SH-SY5Y (cell line): ENCODE data around the gene EIF4G3.

Source experiments
- GATA2 ChIP-seq: IDR thresholded peaks from 2 replicates; pipeline ENCODE4 v1.6.1; 2011; ENCODE audit warnings: mild to moderate bottlenecking, low read depth, low read length
- GATA3 ChIP-seq: IDR thresholded peaks from 2 replicates; pipeline ENCODE4 v1.6.1; 2011; ENCODE audit warnings: low read depth, mild to moderate bottlenecking, low read length, moderate library complexity

GRCh38 chr1:21161842-21162241 lies 14.9 kb downstream of the EIF4G3 start:
- TF ChIP-seq GATA2 (no peak), GATA3 (no peak)
